ENCODE measurements around the gene MAGIX.
"Not testable (repeated sequence)": the region's sequence is repeated elsewhere in the genome, so short reads cannot be mapped to it uniquely, and the experiment has no call there.

The MAGIX gene

GRCh38 chrX:49161632-49162031 lies 926 bp upstream of the MAGIX start:
- DNase-seq = no peak

DNA sequence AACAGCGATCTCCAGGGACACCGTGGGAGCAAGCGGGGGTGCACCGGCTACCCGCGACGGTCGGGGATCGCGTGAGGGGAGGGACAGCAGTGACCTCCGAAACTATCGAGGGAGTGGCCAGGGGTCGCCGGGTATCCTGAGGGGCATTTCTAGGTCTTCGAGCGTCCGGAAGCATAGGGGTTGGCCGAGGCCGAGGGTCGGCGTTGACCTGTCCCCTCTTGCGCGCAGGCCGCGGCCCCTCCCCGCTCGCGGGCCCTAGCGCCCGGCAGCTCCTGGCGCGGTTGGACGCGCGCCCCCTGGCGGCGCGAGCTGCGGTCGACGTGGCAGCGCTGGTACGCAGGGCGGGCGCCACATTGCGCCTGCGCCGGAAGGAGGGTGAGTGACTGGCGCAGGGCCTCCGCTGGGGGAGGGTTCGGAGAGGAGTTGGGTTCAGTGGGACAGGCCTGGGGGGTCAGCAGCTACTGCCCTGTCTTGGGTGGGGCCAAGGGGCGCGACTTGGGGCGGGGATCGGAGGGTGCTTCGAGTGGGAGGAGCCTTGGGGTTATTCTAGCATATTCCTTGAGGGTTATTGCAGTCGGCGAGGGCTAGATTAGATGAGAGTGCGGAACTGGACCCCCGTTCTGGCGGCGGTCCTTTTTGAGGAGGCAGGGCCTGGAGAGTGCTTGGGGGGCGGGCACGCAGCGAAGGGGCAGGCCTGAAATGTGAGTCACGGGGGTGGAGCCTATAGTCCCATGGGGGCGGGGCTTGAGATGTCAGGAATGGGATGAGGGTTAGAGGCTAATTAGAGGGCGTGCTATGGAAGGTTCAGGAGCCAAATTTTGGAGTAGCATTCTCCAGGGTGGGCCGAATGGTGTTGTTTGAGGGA lies 1.2 kb downstream of the MAGIX start:
- peak; percentile 66 for DNase-seq

DNA sequence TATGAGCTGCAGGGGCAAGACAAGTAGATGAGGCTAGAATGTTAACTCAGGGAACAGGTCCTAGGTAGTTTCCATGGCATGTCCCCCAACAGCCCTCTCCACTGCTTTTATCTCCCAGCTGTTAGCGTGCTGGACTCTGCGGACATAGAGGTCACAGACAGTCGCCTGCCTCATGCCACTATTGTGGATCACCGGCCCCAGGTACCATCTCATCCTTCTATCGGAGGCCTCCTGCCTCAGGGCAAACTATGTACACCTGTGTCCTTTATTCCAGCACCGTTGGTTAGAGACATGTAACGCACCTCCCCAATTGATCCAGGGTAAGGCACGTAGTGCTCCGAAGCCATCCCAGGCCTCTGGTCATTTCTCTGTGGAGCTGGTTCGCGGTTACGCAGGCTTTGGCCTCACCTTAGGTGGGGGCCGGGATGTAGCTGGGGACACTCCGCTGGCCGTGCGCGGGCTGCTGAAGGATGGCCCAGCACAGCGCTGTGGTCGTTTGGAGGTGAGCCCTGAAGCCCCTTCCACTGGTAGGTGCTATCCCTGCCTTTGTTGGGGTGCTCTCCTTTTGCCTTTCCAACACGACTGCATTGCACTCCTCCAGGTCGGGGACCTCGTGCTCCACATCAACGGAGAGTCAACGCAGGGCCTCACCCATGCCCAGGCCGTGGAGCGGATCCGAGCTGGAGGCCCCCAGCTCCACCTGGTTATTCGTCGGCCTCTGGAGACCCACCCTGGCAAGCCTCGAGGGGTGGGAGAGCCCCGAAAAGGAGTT lies 2.2 kb downstream of the MAGIX start:
- no peak for DNase-seq

DNA sequence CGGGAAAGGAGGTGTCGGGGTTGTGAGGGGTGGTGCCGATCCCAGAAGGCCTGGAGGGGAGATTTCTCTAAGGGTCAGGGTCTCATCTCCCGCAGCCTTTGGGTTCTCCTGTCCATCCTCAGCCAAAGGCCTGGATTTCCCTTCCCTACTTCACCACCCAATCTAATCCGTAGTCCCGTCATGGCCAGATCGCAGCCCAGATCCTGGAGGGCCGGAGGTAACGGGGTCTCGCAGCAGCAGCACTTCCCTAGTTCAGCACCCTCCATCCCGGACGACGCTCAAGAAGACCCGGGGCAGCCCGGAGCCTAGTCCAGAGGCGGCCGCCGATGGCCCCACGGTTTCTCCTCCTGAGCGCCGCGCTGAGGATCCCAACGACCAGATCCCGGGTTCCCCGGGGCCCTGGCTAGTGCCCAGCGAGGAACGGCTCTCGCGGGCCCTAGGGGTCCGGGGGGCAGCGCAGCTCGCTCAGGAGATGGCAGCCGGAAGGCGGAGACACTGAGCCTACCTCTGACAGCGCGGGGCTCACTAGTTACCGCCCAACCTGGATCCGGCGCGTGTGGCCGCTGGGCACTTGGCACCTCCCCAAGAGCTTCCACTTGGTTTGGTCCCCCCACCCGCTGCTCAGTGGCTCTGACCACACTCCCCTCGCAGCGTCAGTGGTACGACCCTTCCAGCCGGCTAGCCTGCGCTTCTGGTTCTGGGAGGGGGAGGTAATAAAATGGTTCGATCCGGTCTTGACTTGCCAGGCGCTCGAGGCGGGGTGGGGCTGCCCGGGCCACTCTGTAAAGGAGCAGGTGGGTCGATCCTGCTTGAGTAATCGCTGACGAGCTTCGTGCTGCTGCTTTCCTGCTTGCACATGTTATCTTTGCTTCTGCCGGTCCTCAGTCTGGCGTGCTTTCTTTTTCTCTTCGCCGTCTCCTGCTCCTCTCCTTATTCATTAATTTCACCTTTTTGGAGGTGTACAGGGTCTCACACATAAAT lies 3.6 kb downstream of the MAGIX start:
- peak; percentile 88 for DNase-seq

DNA sequence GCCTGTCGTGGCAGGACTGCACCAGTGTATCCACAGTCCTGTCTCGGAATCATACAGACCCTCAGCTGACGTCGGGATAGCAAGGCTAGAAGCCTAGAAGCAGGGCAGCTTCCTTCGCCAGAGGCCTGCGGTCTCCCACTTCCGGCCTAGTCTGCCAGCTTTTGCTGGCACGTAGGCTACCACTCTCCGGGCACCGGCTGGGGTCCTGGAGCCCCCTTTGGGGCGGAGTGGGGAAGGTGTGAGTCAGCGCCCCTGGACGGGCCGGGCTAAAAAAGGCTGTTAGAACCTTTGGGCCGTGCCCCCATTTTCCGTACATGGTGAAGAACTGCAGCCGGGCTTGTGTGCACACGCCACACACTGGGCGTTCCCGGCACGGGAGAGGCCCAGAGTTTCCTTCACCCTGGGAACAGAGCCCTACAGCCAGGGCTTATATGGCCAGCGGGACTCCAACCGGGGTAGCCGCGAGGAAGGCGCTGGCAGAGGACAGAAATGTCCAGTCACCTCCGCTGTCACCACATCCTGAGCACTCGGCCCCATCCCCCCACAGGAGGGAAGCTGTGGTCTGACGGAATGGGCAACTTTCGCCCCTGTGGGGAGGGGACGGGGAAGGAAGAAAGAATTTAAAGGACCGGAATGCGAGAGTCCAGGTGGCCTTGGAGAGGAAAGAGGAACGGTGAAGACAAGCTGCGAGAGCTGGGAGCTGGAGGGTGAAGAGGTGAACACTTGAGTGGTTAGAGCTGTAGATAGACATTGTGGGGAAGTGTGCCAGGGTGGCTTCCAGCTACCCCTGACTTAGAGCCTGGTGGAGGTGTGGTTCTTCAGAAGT lies 4.6 kb downstream of the MAGIX start:
- DNase-seq = no peak

DNA sequence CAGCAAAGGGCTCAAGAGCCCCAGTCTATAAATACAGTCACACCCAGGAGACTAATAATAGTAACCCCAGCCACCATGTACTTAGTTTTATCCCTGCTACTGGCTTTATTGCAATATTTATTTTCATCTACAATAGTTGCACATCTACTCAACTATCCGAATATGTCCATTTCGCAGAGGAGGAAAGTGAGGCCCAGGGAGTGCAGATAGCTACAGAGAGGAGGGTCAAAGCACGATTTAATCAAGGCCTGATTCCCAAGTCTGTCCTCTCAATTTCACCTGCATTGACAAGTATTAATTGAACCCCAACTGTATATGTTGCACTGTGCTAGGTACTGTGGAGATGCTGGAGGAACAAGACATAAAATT lies 5.2 kb downstream of the MAGIX start:
- no peak for DNase-seq

- no peak for DNase-seq
Observed at GRCh38 chrX:49171752-49172279, 9.3 kb downstream of the MAGIX start, which contains the start of gene PLP2. Gene PLP2, plus strand, starts transcription at chrX:49171898. Its CDS starts 103 bp downstream, at chrX:49172001.

GRCh38 chrX:49172280-49172780 lies 9.8 kb downstream of the MAGIX start:
- DNase-seq = peak; percentile 43

GRCh38 chrX:49173544-49173943 lies 11.0 kb downstream of the MAGIX start:
- not testable (repeated sequence) for DNase-seq

DNA sequence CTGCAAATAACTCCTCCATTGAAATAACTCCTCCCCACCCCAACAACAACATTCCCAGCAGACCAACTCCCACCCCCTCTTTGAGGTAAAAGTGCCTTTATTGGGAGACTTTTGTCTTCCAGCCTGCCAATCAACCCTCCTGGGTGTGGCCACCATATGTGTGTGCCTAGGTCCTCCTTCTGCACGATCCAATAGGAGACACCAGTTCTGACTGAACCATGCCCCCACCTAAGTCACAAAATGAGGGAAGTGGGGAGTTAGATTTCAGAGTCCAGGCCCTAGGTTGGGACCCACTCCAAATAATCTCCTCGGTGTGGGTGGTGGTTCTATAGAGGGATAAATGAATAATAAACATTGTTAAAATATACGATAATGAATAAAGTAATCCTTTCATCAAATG lies 12.2 kb downstream of the MAGIX start:
- DNase-seq = no peak

GRCh38 chrX:49175435-49176274 lies 13.1 kb downstream of the MAGIX start:
- DNase-seq = no peak

- DNase-seq = no peak
Observed at GRCh38 chrX:49176421-49177326, 14.1 kb downstream of the MAGIX start.

DNA sequence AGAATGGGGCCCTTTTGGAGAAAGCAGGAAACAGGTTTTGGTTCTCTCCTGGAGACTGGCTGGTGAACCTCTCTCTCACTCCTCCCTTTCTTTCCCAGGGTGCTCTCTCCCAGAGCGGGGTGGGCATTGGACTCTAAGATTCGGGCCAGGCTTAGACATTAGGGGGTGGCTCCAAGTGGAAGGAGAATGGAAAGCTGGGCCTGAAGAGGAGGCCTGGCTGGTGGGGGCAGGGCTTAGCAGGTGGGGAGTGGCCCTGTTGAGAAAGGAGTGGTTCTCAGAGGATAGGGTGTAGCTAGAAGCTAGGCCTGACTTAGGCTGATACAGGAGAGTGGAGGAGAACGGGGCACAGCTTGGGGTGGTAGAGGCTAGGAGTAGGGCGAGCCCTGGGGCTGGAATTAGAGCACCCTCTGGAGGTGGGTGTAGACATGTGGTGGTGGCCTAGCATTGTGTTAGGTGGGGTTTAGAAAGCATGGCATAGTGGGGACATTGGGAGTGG lies 14.8 kb downstream of the MAGIX start:
- no peak for DNase-seq

DNA sequence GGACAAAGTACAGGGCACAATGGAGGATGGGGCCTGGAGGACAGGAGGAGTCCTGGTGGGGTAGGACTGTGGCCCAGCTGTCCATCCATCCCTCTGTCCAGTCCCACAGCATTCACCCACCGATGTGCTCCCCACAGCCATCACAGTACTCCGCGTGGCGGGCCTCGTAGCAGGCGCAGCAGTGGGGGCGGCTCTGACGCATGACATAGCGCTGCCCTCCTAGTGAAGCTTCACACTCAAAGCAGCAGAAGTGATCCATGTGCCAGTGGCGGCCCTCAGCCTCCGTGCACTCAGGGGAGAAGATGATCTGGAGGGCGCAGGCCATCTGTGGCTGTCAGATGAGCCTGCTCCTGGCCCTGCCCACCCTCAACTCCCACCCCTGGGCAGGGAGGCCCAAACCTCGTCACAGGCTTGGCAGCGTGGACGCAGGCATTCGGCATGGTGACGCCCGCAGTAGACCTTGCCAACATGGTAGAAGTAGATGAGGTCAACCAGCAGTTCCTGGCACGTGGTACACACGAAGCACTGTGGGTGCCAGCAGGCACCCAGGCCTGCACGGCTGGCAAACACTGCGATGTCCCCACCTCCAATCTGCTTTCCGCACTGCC lies 15.4 kb downstream of the MAGIX start:
- DNase-seq = no peak

DNA sequence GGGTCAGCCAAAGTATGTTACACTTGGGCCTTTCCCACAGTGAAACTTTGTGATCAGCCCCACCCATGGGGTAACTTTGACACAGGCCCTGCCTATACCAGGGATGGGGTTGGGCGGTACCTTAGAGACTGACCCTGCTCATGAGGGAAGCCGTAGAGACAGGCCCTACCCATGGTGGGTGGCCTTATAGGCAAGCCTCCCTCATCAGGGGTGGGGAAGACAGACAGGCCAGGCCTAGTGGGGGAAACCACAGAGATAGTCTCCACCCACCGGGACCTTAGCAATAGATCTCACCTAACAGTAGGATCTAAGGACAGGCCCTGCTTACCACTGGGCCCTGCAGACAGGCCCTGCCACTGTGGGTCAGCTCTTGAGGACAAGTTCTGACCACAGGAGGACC lies 16.0 kb downstream of the MAGIX start:
- DNase-seq = no peak

GRCh38 chrX:49179358-49179757 lies 16.8 kb downstream of the MAGIX start:
- DNase-seq = no peak

GRCh38 chrX:49183701-49184281 lies 21.2 kb downstream of the MAGIX start:
- no peak for DNase-seq

Measured in NCI-H1436 (cell line).